Glutamatergic neuron (in vitro differentiated cells): ENCODE results near the gene BROX. TPM values are rescaled to one million over a fixed set of nuclear protein-coding genes. Genes with fewer than 3 reads are reported as not detected.

Experiments used
- DNase-seq: peaks from one replicate; pipeline ENCODE4 v3.0.0; 2022
- H3K27ac Mint-ChIP-seq: one replicate; pipeline ENCODE4 v1.8.0; 2020; ENCODE audit warnings: mild to moderate bottlenecking, mixed read lengths, inconsistent platforms; ENCODE audit not compliant: unreplicated experiment
- H3K27me3 Mint-ChIP-seq: one replicate; pipeline ENCODE4 v1.8.0; 2020; ENCODE audit warnings: mild to moderate bottlenecking, moderate library complexity, mixed read lengths, inconsistent platforms; ENCODE audit not compliant: unreplicated experiment
- H3K36me3 Mint-ChIP-seq: one replicate; pipeline ENCODE4 v1.8.0; 2020; ENCODE audit warnings: mild to moderate bottlenecking, mixed read lengths, inconsistent platforms; ENCODE audit not compliant: unreplicated experiment
- H3K4me1 Mint-ChIP-seq: one replicate; pipeline ENCODE4 v1.8.0; 2020; ENCODE audit warnings: mild to moderate bottlenecking, low read depth, mixed read lengths, inconsistent platforms; ENCODE audit not compliant: unreplicated experiment
- H3K4me3 Mint-ChIP-seq: one replicate; pipeline ENCODE4 v1.8.0; 2020; ENCODE audit warnings: mild to moderate bottlenecking, mixed read lengths, inconsistent platforms; ENCODE audit not compliant: unreplicated experiment
- H3K9me3 Mint-ChIP-seq: one replicate; pipeline ENCODE4 v1.8.0; 2020; ENCODE audit warnings: mild to moderate bottlenecking, moderate library complexity, mixed read lengths, inconsistent platforms; ENCODE audit not compliant: unreplicated experiment
- CTCF ChIP-seq: fragments of 200-600 bp; sonication (generic); IDR thresholded peaks from one replicate; pipeline ENCODE4 v1.5.0; 2021; ENCODE audit not compliant: partially characterized antibody, unreplicated experiment
- total RNA-seq: library from RNA; stranded (reverse); fragmentation: NEBNext Ultra II Directional; extraction: Animal tissue kit (Norgen Biotek cat#: 25700); gene quantifications from one replicate; pipeline ENCODE4 v1.2.1, GENCODE V29; 2021; ENCODE audit not compliant: unreplicated experiment

BROX gene
- total RNA-seq, 1 donor from 2014 or later, result 19.0 TPM

GRCh38 chr1:222769971-222770620, 57.7 kb downstream of the BROX start:
- H3K27ac Mint-ChIP-seq, result no peak overlapping the region
- TF ChIP-seq CTCF, result no peak
- no peak overlapping the region for H3K4me3 Mint-ChIP-seq
- H3K4me1 Mint-ChIP-seq, result peaks cover 11% of the 10 kb centered on the region
- peaks cover 5% of the 10 kb centered on the region for H3K36me3 Mint-ChIP-seq
- DNase-seq, result no peak
- no peaks in the 10 kb centered on the region for H3K27me3 Mint-ChIP-seq
- H3K9me3 Mint-ChIP-seq, result peaks cover 3% of the 10 kb centered on the region

GRCh38 chr1:222772996-222773379, 60.6 kb downstream of the BROX start:
- DNase-seq, result no peak
- H3K9me3 Mint-ChIP-seq, result peaks cover 3% of the 10 kb centered on the region
- H3K4me1 Mint-ChIP-seq, result peaks cover 11% of the 10 kb centered on the region
- H3K27me3 Mint-ChIP-seq, result no peaks in the 10 kb centered on the region
- no peak for TF ChIP-seq CTCF
- H3K27ac Mint-ChIP-seq, result peak overlapping the region; percentile 84
- peak overlapping the region; percentile 70 for H3K4me3 Mint-ChIP-seq
- H3K36me3 Mint-ChIP-seq, result peaks cover 5% of the 10 kb centered on the region

GRCh38 chr1:222777463-222777862, 65.1 kb downstream of the BROX start:
- no peaks in the 10 kb centered on the region for H3K36me3 Mint-ChIP-seq
- no peaks in the 10 kb centered on the region for H3K27me3 Mint-ChIP-seq
- no peak for DNase-seq
- H3K27ac Mint-ChIP-seq, result no peak overlapping the region
- peaks cover 2% of the 10 kb centered on the region for H3K9me3 Mint-ChIP-seq
- H3K4me1 Mint-ChIP-seq, result peaks cover 11% of the 10 kb centered on the region
- TF ChIP-seq CTCF, result no peak
- no peak overlapping the region for H3K4me3 Mint-ChIP-seq

GRCh38 chr1:222777977-222778376, 65.6 kb downstream of the BROX start:
- Mint-ChIP-seq H3K36me3 (no peaks in the 10 kb centered on the region), H3K4me3 (no peak overlapping the region), H3K27me3 (no peaks in the 10 kb centered on the region), H3K4me1 (peaks cover 6% of the 10 kb centered on the region), H3K27ac (no peak overlapping the region), H3K9me3 (peaks cover 2% of the 10 kb centered on the region)
- TF ChIP-seq CTCF, result no peak
- DNase-seq, result no peak

GRCh38 chr1:222781251-222781650, 68.9 kb downstream of the BROX start:
- H3K36me3 Mint-ChIP-seq, result no peaks in the 10 kb centered on the region
- no peaks in the 10 kb centered on the region for H3K4me1 Mint-ChIP-seq
- H3K4me3 Mint-ChIP-seq, result no peak overlapping the region
- peaks cover 2% of the 10 kb centered on the region for H3K9me3 Mint-ChIP-seq
- TF ChIP-seq CTCF, result no peak
- no peaks in the 10 kb centered on the region for H3K27me3 Mint-ChIP-seq
- H3K27ac Mint-ChIP-seq, result no peak overlapping the region
- no peak for DNase-seq
